K562 (cell line): ENCODE results near the gene MDK. TPM values are rescaled to one million over a fixed set of nuclear protein-coding genes. Genes with fewer than 3 reads are reported as not detected.

Experiments
- BACH1 ChIP-seq: fragments of 200-800 bp; sonication (Bioruptor generic); IDR thresholded peaks from 2 replicates; pipeline ENCODE4 v1.6.1; 2016; ENCODE audit warnings: missing genetic modification characterization, missing compliant biosample characterization
- CREB3 ChIP-seq: fragments of 450-650 bp; conservative IDR thresholded peaks from 2 replicates; pipeline ENCODE4 v1.6.1; 2016; ENCODE audit warnings: missing genetic modification characterization, low read depth, mild to moderate bottlenecking, missing compliant biosample characterization, moderate library complexity
- E2F1 ChIP-seq: sonication (generic); formaldehyde crosslinking; IDR thresholded peaks from 2 replicates; pipeline ENCODE4 v1.8.1; 2023; ENCODE audit warnings: mild to moderate bottlenecking, missing genetic modification reagents, moderate library complexity
- PPARD ChIP-seq: fragments of 250-450 bp; sonication (Bioruptor Pico); IDR thresholded peaks from 2 replicates; pipeline ENCODE4 v1.8.0; 2022; ENCODE audit warnings: inconsistent platforms, mild to moderate bottlenecking, moderate library complexity
- SAFB ChIP-seq: fragments of 200-400 bp; formaldehyde crosslinking; IDR thresholded peaks from 2 replicates; pipeline ENCODE4 v1.6.1; 2017; ENCODE audit warnings: low read depth, low read length, borderline replicate concordance
- ZNF121 ChIP-seq: sonication (generic); formaldehyde crosslinking; conservative IDR thresholded peaks from 2 replicates; pipeline ENCODE4 v1.8.0; 2022; ENCODE audit warnings: missing genetic modification reagents
- ZNF395 ChIP-seq: fragments of 200-800 bp; sonication (Bioruptor generic); IDR thresholded peaks from 2 replicates; pipeline ENCODE4 v1.6.1; 2017; ENCODE audit warnings: missing genetic modification characterization, missing compliant biosample characterization
- ZNF76 ChIP-seq: fragments of 250-450 bp; sonication (Bioruptor Pico); IDR thresholded peaks from 2 replicates; pipeline ENCODE4 v1.4.0; 2020; ENCODE audit warnings: mild to moderate bottlenecking, moderate library complexity, borderline replicate concordance
- ZNF79 ChIP-seq: fragments of 250-450 bp; sonication (Bioruptor Pico); IDR thresholded peaks from 2 replicates; pipeline ENCODE4 v1.4.0; 2020; ENCODE audit warnings: low read depth, mild to moderate bottlenecking, moderate library complexity
- polyA plus RNA-seq, 8 experiments: library from polyadenylated mRNA; depleted of rRNA in 4 of 8; stranded (reverse) in 5 of 8; unstranded in 3 of 8; fragments of >200 nt; fragmentation: Nextera tagmentation in 2 of 8; fragmentation: Illumina TruSeq in 1 of 8; extraction: Ambion mirVana in 2 of 8; extraction: Trizol in 1 of 8; gene quantifications; 2 replicates each; pipeline versions ENCODE4 v1.2.1 to v1.2.3, GENCODE V29; 2011 to 2014; ENCODE audit warnings: inconsistent platforms in 1 of 8, missing spikeins in 1 of 8
- total RNA-seq, 7 experiments: library from RNA; depleted of rRNA in 6 of 7; stranded (reverse); fragments of >200 nt in 6 of 7; fragmentation: Illumina TruSeq in 2 of 7; extraction: Trizol in 2 of 7; gene quantifications; 2 replicates each; pipeline versions ENCODE4 v1.2.1 to v1.2.3, GENCODE V29; 2011 to 2021; ENCODE audit warnings: low replicate concordance in 1 of 7
- TF ChIP-seq, protein P1 (sequence below): fragments of 250-450 bp; sonication (Bioruptor Pico); IDR thresholded peaks from 2 replicates; pipeline ENCODE4 v1.8.0; 2022; ENCODE audit warnings: inconsistent platforms
- TF ChIP-seq, protein P2 (sequence below), 2 experiments: fragments of 450-650 bp in 1 of 2; sonication (generic) in 1 of 2; formaldehyde crosslinking in 1 of 2; IDR thresholded peaks; 2 replicates each; pipeline versions ENCODE4 v1.7.1 to v1.9.0; 2016 to 2022; ENCODE audit warnings: inconsistent platforms in 1 of 2, mild to moderate bottlenecking in 1 of 2, missing genetic modification reagents in 1 of 2

The MDK gene
- total and polyA plus RNA-seq, 9 of the 15 experiments (the other 6 are each of a cell fraction or from before 2014, with no cell fraction given) = 20.7 to 700 (median 350) TPM

DNA sequence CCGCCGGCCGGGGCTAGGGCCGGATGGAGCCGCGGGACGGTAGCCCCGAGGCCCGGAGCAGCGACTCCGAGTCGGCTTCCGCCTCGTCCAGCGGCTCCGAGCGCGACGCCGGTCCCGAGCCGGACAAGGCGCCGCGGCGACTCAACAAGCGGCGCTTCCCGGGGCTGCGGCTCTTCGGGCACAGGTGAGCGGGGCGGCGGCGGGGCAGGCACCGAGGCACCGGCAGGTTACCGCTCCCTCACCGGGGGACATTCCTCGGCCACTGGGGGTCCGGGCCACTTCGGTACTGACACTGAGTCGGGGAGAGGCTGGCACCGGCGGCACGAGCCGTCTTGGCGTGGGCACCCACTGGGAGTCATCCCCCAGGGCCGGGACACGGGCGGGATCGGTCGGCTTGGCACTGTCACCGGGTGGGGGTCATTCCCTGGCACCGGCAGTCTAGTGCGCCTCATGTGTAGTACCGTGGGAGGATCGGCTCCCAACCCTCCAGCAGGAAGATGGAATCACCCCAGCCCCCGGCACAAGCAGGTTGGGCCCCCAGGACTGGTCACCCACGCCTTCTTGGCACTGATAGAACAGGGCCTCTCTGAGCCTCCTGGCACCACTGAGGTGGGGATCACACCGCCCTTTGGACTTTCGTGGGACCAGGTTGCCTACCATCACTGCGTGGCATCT lies 33.7 kb upstream of the MDK start (continued):
- no peak for TF ChIP-seq CREB3
- TF ChIP-seq SAFB = no peak
- no peak for TF ChIP-seq BACH1 (tag)
- no peak for TF ChIP-seq PPARD (CRISPR knock-in tag)
- TF ChIP-seq ZNF79 (CRISPR knock-in tag) = no peak
- no peak for TF ChIP-seq ZNF76 (CRISPR knock-in tag)
- TF ChIP-seq ZNF395 = 0 out of 2 replicates have a peak, but pooled peaks have one; percentile 43
- TF ChIP-seq, protein P1, sequence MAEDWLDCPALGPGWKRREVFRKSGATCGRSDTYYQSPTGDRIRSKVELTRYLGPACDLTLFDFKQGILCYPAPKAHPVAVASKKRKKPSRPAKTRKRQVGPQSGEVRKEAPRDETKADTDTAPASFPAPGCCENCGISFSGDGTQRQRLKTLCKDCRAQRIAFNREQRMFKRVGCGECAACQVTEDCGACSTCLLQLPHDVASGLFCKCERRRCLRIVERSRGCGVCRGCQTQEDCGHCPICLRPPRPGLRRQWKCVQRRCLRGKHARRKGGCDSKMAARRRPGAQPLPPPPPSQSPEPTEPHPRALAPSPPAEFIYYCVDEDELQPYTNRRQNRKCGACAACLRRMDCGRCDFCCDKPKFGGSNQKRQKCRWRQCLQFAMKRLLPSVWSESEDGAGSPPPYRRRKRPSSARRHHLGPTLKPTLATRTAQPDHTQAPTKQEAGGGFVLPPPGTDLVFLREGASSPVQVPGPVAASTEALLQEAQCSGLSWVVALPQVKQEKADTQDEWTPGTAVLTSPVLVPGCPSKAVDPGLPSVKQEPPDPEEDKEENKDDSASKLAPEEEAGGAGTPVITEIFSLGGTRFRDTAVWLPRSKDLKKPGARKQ = no peak
- TF ChIP-seq, protein P2, sequence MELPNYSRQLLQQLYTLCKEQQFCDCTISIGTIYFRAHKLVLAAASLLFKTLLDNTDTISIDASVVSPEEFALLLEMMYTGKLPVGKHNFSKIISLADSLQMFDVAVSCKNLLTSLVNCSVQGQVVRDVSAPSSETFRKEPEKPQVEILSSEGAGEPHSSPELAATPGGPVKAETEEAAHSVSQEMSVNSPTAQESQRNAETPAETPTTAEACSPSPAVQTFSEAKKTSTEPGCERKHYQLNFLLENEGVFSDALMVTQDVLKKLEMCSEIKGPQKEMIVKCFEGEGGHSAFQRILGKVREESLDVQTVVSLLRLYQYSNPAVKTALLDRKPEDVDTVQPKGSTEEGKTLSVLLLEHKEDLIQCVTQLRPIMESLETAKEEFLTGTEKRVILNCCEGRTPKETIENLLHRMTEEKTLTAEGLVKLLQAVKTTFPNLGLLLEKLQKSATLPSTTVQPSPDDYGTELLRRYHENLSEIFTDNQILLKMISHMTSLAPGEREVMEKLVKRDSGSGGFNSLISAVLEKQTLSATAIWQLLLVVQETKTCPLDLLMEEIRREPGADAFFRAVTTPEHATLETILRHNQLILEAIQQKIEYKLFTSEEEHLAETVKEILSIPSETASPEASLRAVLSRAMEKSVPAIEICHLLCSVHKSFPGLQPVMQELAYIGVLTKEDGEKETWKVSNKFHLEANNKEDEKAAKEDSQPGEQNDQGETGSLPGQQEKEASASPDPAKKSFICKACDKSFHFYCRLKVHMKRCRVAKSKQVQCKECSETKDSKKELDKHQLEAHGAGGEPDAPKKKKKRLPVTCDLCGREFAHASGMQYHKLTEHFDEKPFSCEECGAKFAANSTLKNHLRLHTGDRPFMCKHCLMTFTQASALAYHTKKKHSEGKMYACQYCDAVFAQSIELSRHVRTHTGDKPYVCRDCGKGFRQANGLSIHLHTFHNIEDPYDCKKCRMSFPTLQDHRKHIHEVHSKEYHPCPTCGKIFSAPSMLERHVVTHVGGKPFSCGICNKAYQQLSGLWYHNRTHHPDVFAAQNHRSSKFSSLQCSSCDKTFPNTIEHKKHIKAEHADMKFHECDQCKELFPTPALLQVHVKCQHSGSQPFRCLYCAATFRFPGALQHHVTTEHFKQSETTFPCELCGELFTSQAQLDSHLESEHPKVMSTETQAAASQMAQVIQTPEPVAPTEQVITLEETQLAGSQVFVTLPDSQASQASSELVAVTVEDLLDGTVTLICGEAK (IDR thresholded peaks at IDR 0.05) = 0 out of 2 replicates have a peak, but pooled peaks have one; percentile 52
- TF ChIP-seq, protein P2 (CRISPR knock-in tag; IDR thresholded peaks at IDR 0.05) = no peak
- no peak for TF ChIP-seq ZNF121
- TF ChIP-seq E2F1 = 0 out of 2 replicates have a peak, but pooled peaks have one; percentile 53
